ENCODE results near the gene PRKRA. TPM values are rescaled to one million over a fixed set of nuclear protein-coding genes. Genes with fewer than 3 reads are reported as not detected.
A peak's percentile ranks its signal among the peaks of the same experiment; 100 is the strongest.

Gene PRKRA
- total and polyA plus RNA-seq, 2 of the 13 experiments (the other 11 are each of a cell fraction or from before 2014, with no cell fraction given), result 53.1 to 74.7 TPM

- TF ChIP-seq, protein P1, sequence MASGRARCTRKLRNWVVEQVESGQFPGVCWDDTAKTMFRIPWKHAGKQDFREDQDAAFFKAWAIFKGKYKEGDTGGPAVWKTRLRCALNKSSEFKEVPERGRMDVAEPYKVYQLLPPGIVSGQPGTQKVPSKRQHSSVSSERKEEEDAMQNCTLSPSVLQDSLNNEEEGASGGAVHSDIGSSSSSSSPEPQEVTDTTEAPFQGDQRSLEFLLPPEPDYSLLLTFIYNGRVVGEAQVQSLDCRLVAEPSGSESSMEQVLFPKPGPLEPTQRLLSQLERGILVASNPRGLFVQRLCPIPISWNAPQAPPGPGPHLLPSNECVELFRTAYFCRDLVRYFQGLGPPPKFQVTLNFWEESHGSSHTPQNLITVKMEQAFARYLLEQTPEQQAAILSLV (CRISPR knock-in tag; IDR thresholded peaks at IDR 0.05; ENCODE audit: borderline replicate concordance), result no peak
- TF ChIP-seq REPIN1 (CRISPR knock-in tag; IDR thresholded peaks at IDR 0.05; ENCODE audit: borderline replicate concordance, low read depth) (peak; percentile 33; the same call in 1 of the 2 replicates), MED1 (CRISPR knock-in tag; IDR thresholded peaks at IDR 0.05) (peak; percentile 62), HOXA3 (CRISPR knock-in tag; IDR thresholded peaks at IDR 0.05) (peak; percentile 17; the same call in 1 of the 2 replicates), ZNF782 (CRISPR knock-in tag; IDR thresholded peaks at IDR 0.05; ENCODE audit: borderline replicate concordance) (no peak), ZNF124 (CRISPR knock-in tag; IDR thresholded peaks at IDR 0.05) (no peak), BRD4 (CRISPR knock-in tag; IDR thresholded peaks at IDR 0.05) (no peak), ZBTB7B (CRISPR knock-in tag; IDR thresholded peaks at IDR 0.05) (no peak), ARNT2 (CRISPR knock-in tag; IDR thresholded peaks at IDR 0.05; ENCODE audit: low read depth) (no peak), ATF4 (CRISPR knock-in tag; IDR thresholded peaks at IDR 0.05) (peak in 1 of 2 experiments; percentile 66; a peak in 2 of 4 replicates), ELF3 (CRISPR knock-in tag; IDR thresholded peaks at IDR 0.05) (peak; percentile 45; the same call in 1 of the 2 replicates), FOSL2 (CRISPR knock-in tag; IDR thresholded peaks at IDR 0.05) (peak; percentile 48; the same call in 1 of the 2 replicates), ZNF652 (CRISPR knock-in tag; IDR thresholded peaks at IDR 0.05; ENCODE audit: borderline replicate concordance, low read depth) (no peak), POLR2AphosphoS2 (IDR thresholded peaks at IDR 0.05; ENCODE audit: low read depth, low read length) (no peak), GLI4 (CRISPR knock-in tag; IDR thresholded peaks at IDR 0.05; ENCODE audit: borderline replicate concordance) (no peak), NR2C2 (CRISPR knock-in tag; IDR thresholded peaks at IDR 0.05; ENCODE audit: borderline replicate concordance) (no peak), MZF1 (CRISPR knock-in tag; IDR thresholded peaks at IDR 0.05; ENCODE audit: borderline replicate concordance) (no peak)
- TF ChIP-seq, protein P2, sequence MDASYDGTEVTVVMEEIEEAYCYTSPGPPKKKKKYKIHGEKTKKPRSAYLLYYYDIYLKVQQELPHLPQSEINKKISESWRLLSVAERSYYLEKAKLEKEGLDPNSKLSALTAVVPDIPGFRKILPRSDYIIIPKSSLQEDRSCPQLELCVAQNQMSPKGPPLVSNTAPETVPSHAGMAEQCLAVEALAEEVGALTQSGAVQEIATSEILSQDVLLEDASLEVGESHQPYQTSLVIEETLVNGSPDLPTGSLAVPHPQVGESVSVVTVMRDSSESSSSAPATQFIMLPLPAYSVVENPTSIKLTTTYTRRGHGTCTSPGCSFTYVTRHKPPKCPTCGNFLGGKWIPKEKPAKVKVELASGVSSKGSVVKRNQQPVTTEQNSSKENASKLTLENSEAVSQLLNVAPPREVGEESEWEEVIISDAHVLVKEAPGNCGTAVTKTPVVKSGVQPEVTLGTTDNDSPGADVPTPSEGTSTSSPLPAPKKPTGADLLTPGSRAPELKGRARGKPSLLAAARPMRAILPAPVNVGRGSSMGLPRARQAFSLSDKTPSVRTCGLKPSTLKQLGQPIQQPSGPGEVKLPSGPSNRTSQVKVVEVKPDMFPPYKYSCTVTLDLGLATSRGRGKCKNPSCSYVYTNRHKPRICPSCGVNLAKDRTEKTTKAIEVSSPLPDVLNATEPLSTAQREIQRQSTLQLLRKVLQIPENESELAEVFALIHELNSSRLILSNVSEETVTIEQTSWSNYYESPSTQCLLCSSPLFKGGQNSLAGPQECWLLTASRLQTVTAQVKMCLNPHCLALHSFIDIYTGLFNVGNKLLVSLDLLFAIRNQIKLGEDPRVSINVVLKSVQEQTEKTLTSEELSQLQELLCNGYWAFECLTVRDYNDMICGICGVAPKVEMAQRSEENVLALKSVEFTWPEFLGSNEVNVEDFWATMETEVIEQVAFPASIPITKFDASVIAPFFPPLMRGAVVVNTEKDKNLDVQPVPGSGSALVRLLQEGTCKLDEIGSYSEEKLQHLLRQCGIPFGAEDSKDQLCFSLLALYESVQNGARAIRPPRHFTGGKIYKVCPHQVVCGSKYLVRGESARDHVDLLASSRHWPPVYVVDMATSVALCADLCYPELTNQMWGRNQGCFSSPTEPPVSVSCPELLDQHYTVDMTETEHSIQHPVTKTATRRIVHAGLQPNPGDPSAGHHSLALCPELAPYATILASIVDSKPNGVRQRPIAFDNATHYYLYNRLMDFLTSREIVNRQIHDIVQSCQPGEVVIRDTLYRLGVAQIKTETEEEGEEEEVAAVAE (CRISPR knock-in tag; IDR thresholded peaks at IDR 0.05; ENCODE audit: borderline replicate concordance), result no peak
- TF ChIP-seq, protein P3, sequence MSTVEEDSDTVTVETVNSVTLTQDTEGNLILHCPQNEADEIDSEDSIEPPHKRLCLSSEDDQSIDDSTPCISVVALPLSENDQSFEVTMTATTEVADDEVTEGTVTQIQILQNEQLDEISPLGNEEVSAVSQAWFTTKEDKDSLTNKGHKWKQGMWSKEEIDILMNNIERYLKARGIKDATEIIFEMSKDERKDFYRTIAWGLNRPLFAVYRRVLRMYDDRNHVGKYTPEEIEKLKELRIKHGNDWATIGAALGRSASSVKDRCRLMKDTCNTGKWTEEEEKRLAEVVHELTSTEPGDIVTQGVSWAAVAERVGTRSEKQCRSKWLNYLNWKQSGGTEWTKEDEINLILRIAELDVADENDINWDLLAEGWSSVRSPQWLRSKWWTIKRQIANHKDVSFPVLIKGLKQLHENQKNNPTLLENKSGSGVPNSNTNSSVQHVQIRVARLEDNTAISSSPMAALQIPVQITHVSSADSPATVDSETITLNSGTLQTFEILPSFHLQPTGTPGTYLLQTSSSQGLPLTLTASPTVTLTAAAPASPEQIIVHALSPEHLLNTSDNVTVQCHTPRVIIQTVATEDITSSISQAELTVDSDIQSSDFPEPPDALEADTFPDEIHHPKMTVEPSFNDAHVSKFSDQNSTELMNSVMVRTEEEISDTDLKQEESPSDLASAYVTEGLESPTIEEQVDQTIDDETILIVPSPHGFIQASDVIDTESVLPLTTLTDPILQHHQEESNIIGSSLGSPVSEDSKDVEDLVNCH (CRISPR knock-in tag; IDR thresholded peaks at IDR 0.05), result no peak
- TF ChIP-seq, protein P4, sequence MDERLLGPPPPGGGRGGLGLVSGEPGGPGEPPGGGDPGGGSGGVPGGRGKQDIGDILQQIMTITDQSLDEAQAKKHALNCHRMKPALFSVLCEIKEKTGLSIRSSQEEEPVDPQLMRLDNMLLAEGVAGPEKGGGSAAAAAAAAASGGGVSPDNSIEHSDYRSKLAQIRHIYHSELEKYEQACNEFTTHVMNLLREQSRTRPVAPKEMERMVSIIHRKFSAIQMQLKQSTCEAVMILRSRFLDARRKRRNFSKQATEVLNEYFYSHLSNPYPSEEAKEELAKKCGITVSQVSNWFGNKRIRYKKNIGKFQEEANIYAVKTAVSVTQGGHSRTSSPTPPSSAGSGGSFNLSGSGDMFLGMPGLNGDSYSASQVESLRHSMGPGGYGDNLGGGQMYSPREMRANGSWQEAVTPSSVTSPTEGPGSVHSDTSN (CRISPR knock-in tag; IDR thresholded peaks at IDR 0.05), result peak; percentile 63
Observed at GRCh38 chr2:178469219-178469849, 18.4 kb upstream of the PRKRA start (continued).
